Naive B cell (primary cell): ENCODE data around the gene SEMA3F. TPM values are rescaled to one million over a fixed set of nuclear protein-coding genes. Genes with fewer than 3 reads are reported as not detected.

Experiments used
- ATAC-seq, 2 donors: fragments of 150-1000 bp; cut with Tn5 transposase; 2 replicates each; pipeline ENCODE4 v1.10.0; 2021; ENCODE audit warnings: low read depth in 2 of 2, mild to moderate bottlenecking in 2 of 2, moderate library complexity in 2 of 2
- DNase-seq: peaks from one replicate; pipeline ENCODE4 v3.0.0; 2022
- H3K27ac Mint-ChIP-seq, 6 donors: one replicate each; pipeline ENCODE4 v1.8.0; 2020 to 2022; ENCODE audit warnings: mild to moderate bottlenecking in 6 of 6, mixed read lengths in 6 of 6, moderate library complexity in 5 of 6, inconsistent platforms in 2 of 6
- H3K27me3 Mint-ChIP-seq, 3 donors: one replicate each; pipeline ENCODE4 v1.8.0; 2021 to 2022; ENCODE audit warnings: mixed read lengths in 3 of 3, mild to moderate bottlenecking in 1 of 3
- H3K36me3 Mint-ChIP-seq, 2 donors: one replicate each; pipeline ENCODE4 v1.8.0; 2020 to 2022; ENCODE audit warnings: mixed read lengths in 2 of 2, inconsistent platforms in 1 of 2, mild to moderate bottlenecking in 1 of 2
- H3K4me1 Mint-ChIP-seq, 3 donors: one replicate each; pipeline ENCODE4 v1.8.0; 2020 to 2022; ENCODE audit warnings: mixed read lengths in 3 of 3, inconsistent platforms in 1 of 3, mild to moderate bottlenecking in 1 of 3, moderate library complexity in 1 of 3
- H3K4me3 Mint-ChIP-seq, 8 donors: one replicate each; pipeline ENCODE4 v1.8.0; 2020 to 2022; ENCODE audit warnings: mild to moderate bottlenecking in 8 of 8, mixed read lengths in 8 of 8, moderate library complexity in 8 of 8, inconsistent platforms in 2 of 8
- H3K9me3 Mint-ChIP-seq, 7 donors: one replicate each; pipeline ENCODE4 v1.8.0; 2020 to 2022; ENCODE audit warnings: mixed read lengths in 7 of 7, mild to moderate bottlenecking in 5 of 7, inconsistent platforms in 2 of 7, moderate library complexity in 1 of 7
- polyA plus RNA-seq, 6 donors: library from polyadenylated mRNA; unstranded; fragments of 300-500 nt; fragmentation: Illumina TruSeq; gene quantifications; one replicate each; pipeline ENCODE4 v1.2.3, GENCODE V29; 2021; ENCODE audit warnings: low read depth in 6 of 6

SEMA3F gene
- not detected for polyA plus RNA-seq

- ATAC-seq (peak; percentile 87 to 88), DNase-seq (peak; percentile 59)
- peak within 1 kb of the TSS; percentile 80 to 92 (median 84) for H3K4me3 Mint-ChIP-seq
- peak within 1 kb of the TSS in 4 of 6 donors; percentile 49 to 94 (median 73) for H3K27ac Mint-ChIP-seq
- H3K36me3 Mint-ChIP-seq, result no peaks in the 10 kb centered on the region
- peaks cover 22 to 67% (median 52%) of the 10 kb centered on the region in 3 donors for H3K27me3 Mint-ChIP-seq
- peaks cover 15 to 22% (median 21%) of the 10 kb centered on the region in 3 donors for H3K4me1 Mint-ChIP-seq
- H3K9me3 Mint-ChIP-seq, result no peaks in the 10 kb centered on the region
These were observed at the start of gene SEMA3F for GRCh38 chr3:50154840-50155490. Gene SEMA3F, plus strand, starts transcription at chr3:50155324. Its CDS starts 4,299 bp downstream, at chr3:50159623.

- Mint-ChIP-seq H3K27ac (peak overlapping the region in 3 of 6 donors; percentile 29 to 92 (median 37)), H3K4me1 (no peaks in the 10 kb centered on the region), H3K4me3 (peak overlapping the region in 1 of 8 donors; percentile 5), H3K9me3 (no peaks in the 10 kb centered on the region), H3K36me3 (peaks cover 17 to 34% of the 10 kb centered on the region in 2 donors), H3K27me3 (no peaks in the 10 kb centered on the region)
- ATAC-seq, result peak; percentile 32 to 64
- DNase-seq, result no peak
These were observed 43.4 kb upstream of the SEMA3F start for GRCh38 chr3:50111757-50112156.

- H3K4me3 Mint-ChIP-seq, result no peak overlapping the region
- DNase-seq (no peak), ATAC-seq (peak; percentile 45 to 51)
- no peaks in the 10 kb centered on the region for H3K4me1 Mint-ChIP-seq
- peaks cover 17 to 30% of the 10 kb centered on the region in 2 donors for H3K36me3 Mint-ChIP-seq
- H3K27me3 Mint-ChIP-seq, result no peaks in the 10 kb centered on the region
- H3K9me3 Mint-ChIP-seq, result no peaks in the 10 kb centered on the region
- H3K27ac Mint-ChIP-seq, result peak overlapping the region in 1 of 6 donors; percentile 36
These were observed 42.7 kb upstream of the SEMA3F start for GRCh38 chr3:50112462-50112861.

- H3K27me3 Mint-ChIP-seq, result no peaks in the 10 kb centered on the region
- no peak for DNase-seq
- H3K27ac Mint-ChIP-seq, result peak overlapping the region in 1 of 6 donors; percentile 56
- no peaks in the 10 kb centered on the region for H3K9me3 Mint-ChIP-seq
- no peak for ATAC-seq
- no peak overlapping the region for H3K4me3 Mint-ChIP-seq
- H3K36me3 Mint-ChIP-seq, result peaks cover 26 to 29% of the 10 kb centered on the region in 2 donors
- H3K4me1 Mint-ChIP-seq, result no peaks in the 10 kb centered on the region
These were observed 38.0 kb upstream of the SEMA3F start for GRCh38 chr3:50117120-50117519.

GRCh38 chr3:50118237-50118636, 36.9 kb upstream of the SEMA3F start:
- no peak for DNase-seq
- Mint-ChIP-seq H3K9me3 (no peaks in the 10 kb centered on the region), H3K36me3 (peaks cover 26 to 27% of the 10 kb centered on the region in 2 donors), H3K4me1 (peaks cover 2 to 3% (median 3%) of the 10 kb centered on the region in 3 donors), H3K27me3 (no peaks in the 10 kb centered on the region), H3K27ac (peak overlapping the region in 2 of 6 donors; percentile 52 to 57), H3K4me3 (no peak overlapping the region)
- no peak for ATAC-seq

GRCh38 chr3:50119786-50120185, 35.3 kb upstream of the SEMA3F start:
- peaks cover 6 to 10% (median 7%) of the 10 kb centered on the region in 3 donors for H3K4me1 Mint-ChIP-seq
- no peaks in the 10 kb centered on the region for H3K9me3 Mint-ChIP-seq
- peaks cover 23 to 26% of the 10 kb centered on the region in 2 donors for H3K36me3 Mint-ChIP-seq
- peak overlapping the region in 2 of 6 donors; percentile 29 to 76 for H3K27ac Mint-ChIP-seq
- DNase-seq (no peak), ATAC-seq (no peak)
- no peaks in the 10 kb centered on the region for H3K27me3 Mint-ChIP-seq
- H3K4me3 Mint-ChIP-seq, result peak overlapping the region in 1 of 8 donors; percentile 57

- DNase-seq (no peak), ATAC-seq (no peak)
- H3K4me3 Mint-ChIP-seq, result peak overlapping the region in 1 of 8 donors; percentile 22
- peak overlapping the region in 1 of 6 donors; percentile 44 for H3K27ac Mint-ChIP-seq
- peaks cover 6 to 10% (median 7%) of the 10 kb centered on the region in 3 donors for H3K4me1 Mint-ChIP-seq
- no peaks in the 10 kb centered on the region for H3K9me3 Mint-ChIP-seq
- no peaks in the 10 kb centered on the region for H3K27me3 Mint-ChIP-seq
- peaks cover 20 to 22% of the 10 kb centered on the region in 2 donors for H3K36me3 Mint-ChIP-seq
These were observed 34.6 kb upstream of the SEMA3F start for GRCh38 chr3:50120364-50121071.

GRCh38 chr3:50121072-50122032, 33.8 kb upstream of the SEMA3F start:
- Mint-ChIP-seq H3K36me3 (peaks cover 11 to 14% of the 10 kb centered on the region in 2 donors), H3K4me3 (peak overlapping the region in 1 of 8 donors; percentile 66), H3K9me3 (no peaks in the 10 kb centered on the region), H3K4me1 (peaks cover 6 to 10% (median 7%) of the 10 kb centered on the region in 3 donors), H3K27me3 (no peaks in the 10 kb centered on the region), H3K27ac (peak overlapping the region in 4 of 6 donors; percentile 21 to 73 (median 41))
- ATAC-seq (peak; percentile 90 to 93), DNase-seq (peak; percentile 55)

- Mint-ChIP-seq H3K27ac (peak overlapping the region in 3 of 6 donors; percentile 37 to 82 (median 81)), H3K36me3 (peaks cover 8 to 9% of the 10 kb centered on the region in 2 donors), H3K9me3 (no peaks in the 10 kb centered on the region), H3K4me1 (peaks cover 6 to 10% (median 7%) of the 10 kb centered on the region in 3 donors), H3K4me3 (peak overlapping the region in 1 of 8 donors; percentile 30), H3K27me3 (no peaks in the 10 kb centered on the region)
- ATAC-seq (no peak), DNase-seq (no peak)
These were observed 33.1 kb upstream of the SEMA3F start for GRCh38 chr3:50122071-50122470.

- DNase-seq, result no peak
- Mint-ChIP-seq H3K27me3 (no peaks in the 10 kb centered on the region), H3K9me3 (no peaks in the 10 kb centered on the region), H3K4me1 (peaks cover 6 to 10% (median 7%) of the 10 kb centered on the region in 3 donors), H3K4me3 (peak overlapping the region in 1 of 8 donors; percentile 30), H3K36me3 (peaks cover 8% of the 10 kb centered on the region in 2 donors), H3K27ac (peak overlapping the region in 4 of 6 donors; percentile 37 to 82 (median 80))
- ATAC-seq, result no peak
These were observed 32.3 kb upstream of the SEMA3F start for GRCh38 chr3:50122661-50123391.

- no peaks in the 10 kb centered on the region for H3K27me3 Mint-ChIP-seq
- peaks cover 6 to 10% (median 7%) of the 10 kb centered on the region in 3 donors for H3K4me1 Mint-ChIP-seq
- no peaks in the 10 kb centered on the region for H3K9me3 Mint-ChIP-seq
- no peak for ATAC-seq
- peaks cover under 1 to 2% of the 10 kb centered on the region in 2 donors for H3K36me3 Mint-ChIP-seq
- no peak for DNase-seq
- peak overlapping the region in 2 of 6 donors; percentile 72 to 82 for H3K27ac Mint-ChIP-seq
- H3K4me3 Mint-ChIP-seq, result no peak overlapping the region
These were observed 31.6 kb upstream of the SEMA3F start for GRCh38 chr3:50123394-50124051.
